OCI-LY1 (cell line): Measurements from ENCODE around the gene ELL.

Source experiments
- CTCF ChIP-seq: fragments of 200-600 bp; sonication (generic), shearing (Covaris generic); IDR thresholded peaks from 2 replicates; pipeline ENCODE4 v1.5.1; 2017; ENCODE audit warnings: mild to moderate bottlenecking, antibody characterized with exemption, low read length, moderate library complexity, mixed read lengths
- EZH2 ChIP-seq: fragments of 200-600 bp; sonication (generic), shearing (Covaris generic); IDR thresholded peaks from 2 replicates; pipeline ENCODE4 v1.8.0; 2017; ENCODE audit warnings: borderline replicate concordance, mixed run types, mild to moderate bottlenecking, antibody characterized with exemption, low read length, moderate library complexity, mixed read lengths

GRCh38 chr19:18522124-18522861, 423 bp upstream of the ELL start:
- TF ChIP-seq CTCF (no peak), EZH2 (no peak)
